OCI-LY3 (cell line): ENCODE results near the gene ERP44.

Source experiments
- CTCF ChIP-seq: fragments of 200-600, 300-600 bp; sonication (generic); IDR thresholded peaks from 2 replicates; pipeline ENCODE4 v1.5.1; 2014; ENCODE audit warnings: antibody characterized with exemption, low read length, low read depth
- EZH2phosphoT487 ChIP-seq: fragments of 200-600 bp; shearing (Covaris generic); IDR thresholded peaks from 2 replicates; pipeline ENCODE4 v1.6.1; 2018; ENCODE audit warnings: antibody characterized with exemption, mixed run types, low read depth

GRCh38 chr9:99954819-99955218 is 144.0 kb downstream of the ERP44 start:
- no peak for TF ChIP-seq CTCF
- no peak for TF ChIP-seq EZH2phosphoT487
